B cell (primary cell): Measurements from ENCODE around the gene GET4.

Experiments used
- CTCF ChIP-seq: fragments of 200-600 bp; IDR thresholded peaks from one replicate; pipeline ENCODE4 v1.8.0; 2022; ENCODE audit warnings: antibody characterized with exemption, mild to moderate bottlenecking
- EZH2 ChIP-seq: IDR thresholded peaks from 2 replicates; pipeline ENCODE4 v1.6.1; 2012; ENCODE audit warnings: borderline replicate concordance, low read depth, mild to moderate bottlenecking, moderate library complexity, low read length; ENCODE audit not compliant: insufficient read depth, poor library complexity, severe bottlenecking

DNA sequence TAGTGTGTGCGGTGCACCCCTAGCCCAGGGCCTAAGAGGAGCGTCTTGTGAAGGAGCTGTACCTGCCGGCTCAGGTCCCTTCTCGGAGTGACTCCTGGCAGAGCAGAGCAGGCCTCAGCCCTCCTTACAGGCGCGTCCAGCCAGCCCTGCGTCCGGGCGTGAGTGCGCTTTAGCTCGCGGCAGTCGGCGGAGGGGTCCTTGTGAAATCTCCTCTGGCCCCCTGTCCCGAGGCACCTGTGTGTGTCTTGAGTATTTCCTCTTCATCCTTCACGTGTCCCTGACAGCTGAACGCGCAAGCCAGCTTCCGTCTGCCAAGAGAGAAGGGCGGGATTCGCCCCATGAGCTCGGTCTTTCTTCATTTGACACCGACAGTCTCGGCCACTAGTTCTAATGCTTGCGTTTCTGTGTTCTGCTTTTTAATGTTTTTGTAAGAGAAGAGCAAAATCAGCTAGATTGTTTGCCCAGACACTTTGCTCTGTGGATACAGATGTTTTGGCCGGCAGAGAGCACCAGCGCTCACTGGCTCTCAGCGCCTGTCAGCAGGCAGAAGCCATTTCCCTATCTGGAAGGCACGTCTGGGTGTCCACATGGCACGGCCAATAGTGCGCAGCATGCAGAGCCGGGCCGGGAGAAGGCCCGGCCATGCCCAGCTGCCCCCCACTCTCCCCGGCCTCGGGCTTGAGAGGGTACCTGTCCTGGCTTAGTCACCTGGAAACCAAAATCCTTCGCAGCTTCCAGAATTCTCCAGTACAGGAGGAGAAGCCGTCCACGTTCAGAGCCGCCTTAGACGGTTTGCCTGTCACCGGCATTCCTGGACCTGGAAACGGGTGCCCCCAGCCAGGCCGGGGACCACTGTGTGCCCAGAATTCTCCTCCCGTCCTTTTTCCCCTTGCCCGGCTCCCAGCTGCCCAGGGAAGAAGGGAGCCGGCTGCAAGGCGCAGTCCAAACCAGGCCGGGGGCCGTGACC is 7.0 kb downstream of the GET4 start:
- TF ChIP-seq EZH2 (no peak), CTCF (no peak)
